GM23338 (cell line): ENCODE results near the gene MRGPRE. TPM values are rescaled to one million over a fixed set of nuclear protein-coding genes. Genes with fewer than 3 reads are reported as not detected.

ENCODE experiments used
- ATAC-seq: fragments of 200-7000 bp; cut with Tn5 transposase; 3 replicates; pipeline ENCODE4 v1.9.1; 2020
- DNase-seq: peaks from one replicate; pipeline ENCODE4 v3.0.0-alpha.2; 2015; ENCODE audit warnings: low spot score
- H2AFZ ChIP-seq: fragments of 200-600 bp; sonication (generic); 2 replicates; pipeline ENCODE4 v1.8.0; 2016; ENCODE audit warnings: antibody characterized with exemption, mild to moderate bottlenecking, moderate library complexity
- H3F3A ChIP-seq: fragments of 200-600 bp; sonication (generic); replicated peaks from 2 replicates; pipeline ENCODE4 v1.8.0; 2017; ENCODE audit warnings: antibody characterized with exemption, mixed run types, low read depth
- H3K27ac ChIP-seq: fragments of 200-600 bp; sonication (generic); 2 replicates; pipeline ENCODE4 v1.6.1; 2016; ENCODE audit warnings: low read depth
- H3K27me3 ChIP-seq: fragments of 200-600 bp; sonication (generic); 2 replicates; pipeline ENCODE4 v1.8.0; 2016; ENCODE audit warnings: mild to moderate bottlenecking, mixed run types, moderate library complexity; ENCODE audit not compliant: insufficient read depth
- H3K36me3 ChIP-seq: fragments of 200-600 bp; sonication (generic); 2 replicates; pipeline ENCODE4 v1.8.0; 2016; ENCODE audit warnings: mild to moderate bottlenecking; ENCODE audit not compliant: insufficient read depth
- H3K4me1 ChIP-seq: fragments of 200-600 bp; sonication (generic); 2 replicates; pipeline ENCODE4 v1.8.0; 2016; ENCODE audit warnings: mild to moderate bottlenecking, moderate library complexity; ENCODE audit not compliant: insufficient read depth
- H3K4me2 ChIP-seq: fragments of 200-600 bp; sonication (generic); 2 replicates; pipeline ENCODE4 v1.7.1; 2017; ENCODE audit warnings: mixed run types
- H3K4me3 ChIP-seq: fragments of 200-600 bp; sonication (generic); 2 replicates; pipeline ENCODE4 v1.6.1; 2016; ENCODE audit warnings: mixed run types
- H3K79me2 ChIP-seq: fragments of 200-600 bp; sonication (generic); replicated peaks from 2 replicates; pipeline ENCODE4 v1.8.0; 2017; ENCODE audit warnings: mild to moderate bottlenecking; ENCODE audit not compliant: insufficient read depth
- H3K9me2 ChIP-seq: fragments of 200-600 bp; sonication (generic); 2 replicates; pipeline ENCODE4 v1.8.0; 2017; ENCODE audit not compliant: insufficient read depth
- H4K20me1 ChIP-seq: fragments of 200-600 bp; sonication (generic); replicated peaks from 2 replicates; pipeline ENCODE4 v1.8.0; 2017; ENCODE audit warnings: mild to moderate bottlenecking; ENCODE audit not compliant: insufficient read depth
- H3K27ac Mint-ChIP-seq: 2 replicates; pipeline ENCODE4 v1.8.0; 2020; ENCODE audit warnings: inconsistent platforms, mild to moderate bottlenecking, moderate library complexity, mixed read lengths
- H3K27me3 Mint-ChIP-seq: 3 replicates; pipeline ENCODE4 v1.8.0; 2022; ENCODE audit warnings: low read depth, mild to moderate bottlenecking, moderate library complexity, mixed read lengths, inconsistent platforms; ENCODE audit not compliant: insufficient read depth, poor library complexity
- H3K36me3 Mint-ChIP-seq: 3 replicates; pipeline ENCODE4 v1.8.0; 2021; ENCODE audit warnings: low read depth, mild to moderate bottlenecking, inconsistent platforms, moderate library complexity, mixed read lengths
- H3K4me1 Mint-ChIP-seq: 3 replicates; pipeline ENCODE4 v1.8.0; 2020; ENCODE audit warnings: mild to moderate bottlenecking, inconsistent platforms, mixed read lengths
- H3K4me3 Mint-ChIP-seq: 3 replicates; pipeline ENCODE4 v1.8.0; 2021; ENCODE audit warnings: moderate library complexity, mild to moderate bottlenecking, inconsistent platforms, mixed read lengths
- H3K9me3 Mint-ChIP-seq: 3 replicates; pipeline ENCODE4 v1.8.0; 2020; ENCODE audit warnings: moderate library complexity, mild to moderate bottlenecking, inconsistent platforms, mixed read lengths
- ETS1 ChIP-seq: IDR thresholded peaks from 2 replicates; pipeline ENCODE4 v1.6.1; 2016; ENCODE audit warnings: antibody characterized with exemption
- EZH2 ChIP-seq: fragments of 200-600 bp; sonication (generic); IDR thresholded peaks from one replicate; pipeline ENCODE4 v1.8.0; 2017; ENCODE audit warnings: antibody characterized with exemption, mild to moderate bottlenecking, low read depth; ENCODE audit not compliant: unreplicated experiment
- EZH2phosphoT487 ChIP-seq: fragments of 200-600 bp; sonication (generic); IDR thresholded peaks from one replicate; pipeline ENCODE4 v1.8.1; 2018; ENCODE audit warnings: antibody characterized with exemption; ENCODE audit not compliant: unreplicated experiment
- NANOG ChIP-seq: IDR thresholded peaks from 2 replicates; pipeline ENCODE4 v1.6.1; 2016; ENCODE audit warnings: antibody characterized with exemption, borderline replicate concordance
- POLR2AphosphoS5 ChIP-seq: IDR thresholded peaks from 2 replicates; pipeline ENCODE4 v1.6.1; 2016; ENCODE audit warnings: antibody characterized with exemption, low read depth
- REST ChIP-seq: IDR thresholded peaks from one replicate; pipeline ENCODE4 v1.6.1; 2018; ENCODE audit warnings: antibody characterized with exemption; ENCODE audit not compliant: unreplicated experiment
- STAT1 ChIP-seq: IDR thresholded peaks from one replicate; pipeline ENCODE4 v1.6.1; 2016; ENCODE audit warnings: antibody characterized with exemption; ENCODE audit not compliant: unreplicated experiment
- ZNF462 ChIP-seq: fragments of 250-450 bp; sonication (Bioruptor Pico); IDR thresholded peaks from 2 replicates; pipeline ENCODE4 v1.5.0; 2020; ENCODE audit warnings: mild to moderate bottlenecking, moderate library complexity
- polyA plus RNA-seq: library from polyadenylated mRNA; unstranded; fragments of >200 nt; fragmentation: Nextera tagmentation; extraction: Ambion mirVana; gene quantifications from 2 replicates; pipeline ENCODE4 v1.2.1, GENCODE V29; 2016
- total RNA-seq: library from RNA; depleted of rRNA; stranded (reverse); fragments of >200 nt; shearing (Covaris generic); gene quantifications from 2 replicates; pipeline ENCODE4 v1.2.3, GENCODE V29; 2014

The MRGPRE gene
- total and polyA plus RNA-seq, 2 experiments from 2014 or later: not detected

- TF ChIP-seq REST: no peak
Measured at GRCh38 chr11:3183523-3183922, 48.7 kb downstream of the MRGPRE start (continued).

GRCh38 chr11:3182462-3182852 is 49.8 kb downstream of the MRGPRE start:
- H3K9me3 Mint-ChIP-seq: peaks cover 8% of the 10 kb centered on the region; the same call in 1 of the 3 replicates
- no peaks in the 10 kb centered on the region for H3K27me3 ChIP-seq
- peaks cover 4% of the 10 kb centered on the region for H3K4me1 Mint-ChIP-seq
- H3K4me1 ChIP-seq: no peaks in the 10 kb centered on the region
- no peak overlapping the region for H3K27ac Mint-ChIP-seq
- H3K27me3 Mint-ChIP-seq: peaks cover 5% of the 10 kb centered on the region
- no peak overlapping the region for H3K4me3 ChIP-seq
- H3K4me2 ChIP-seq: no peak overlapping the region
- H3K4me3 Mint-ChIP-seq: no peak overlapping the region
- H3K27ac ChIP-seq: no peak overlapping the region
- no peak overlapping the region for H2AFZ ChIP-seq
- no peaks in the 10 kb centered on the region for H3F3A ChIP-seq
- H3K9me2 ChIP-seq: no peaks in the 10 kb centered on the region
- ATAC-seq: no peak
- H3K36me3 Mint-ChIP-seq: no peaks in the 10 kb centered on the region
- TF ChIP-seq EZH2 (no peak), ETS1 (no peak), NANOG (no peak), POLR2AphosphoS5 (no peak), ZNF462 (no peak), EZH2phosphoT487 (no peak), REST (no peak), STAT1 (no peak)
- no peaks in the 10 kb centered on the region for H3K79me2 ChIP-seq
- no peaks in the 10 kb centered on the region for H3K36me3 ChIP-seq
- no peak for DNase-seq
- H4K20me1 ChIP-seq: no peaks in the 10 kb centered on the region
